Muscle of back (tissue), 11 donors: ENCODE measurements around the gene TEX13D. TPM values are rescaled to one million over a fixed set of nuclear protein-coding genes. Genes with fewer than 3 reads are reported as not detected.

Experiments
- DNase-seq, 3 donors: peaks; one replicate each; pipeline versions ENCODE4 v3.0.0 to v3.0.0-alpha.2; 2013
- polyA plus RNA-seq, 10 donors: library from polyadenylated mRNA; unstranded; fragments of 120-200 nt; gene quantifications; one replicate each; pipeline ENCODE4 v1.2.1, GENCODE V29; 2013; ENCODE audit not compliant: insufficient read length in 10 of 10

Gene TEX13D
- polyA plus RNA-seq, 10 donors = 0.05 to 0.10 TPM; not detected in 8

GRCh38 chrX:124347242-124347641 is 14.8 kb downstream of the TEX13D start:
- no peak for DNase-seq

- DNase-seq = no peak
Observed at GRCh38 chrX:124348182-124348581, 15.7 kb downstream of the TEX13D start.

GRCh38 chrX:124348885-124349453 is 16.5 kb downstream of the TEX13D start:
- no peak for DNase-seq

- no peak for DNase-seq
Observed at GRCh38 chrX:124354648-124355047, 22.2 kb downstream of the TEX13D start.

- no peak for DNase-seq
Observed at GRCh38 chrX:124358800-124359383, 26.4 kb downstream of the TEX13D start.

- no peak for DNase-seq
Observed at GRCh38 chrX:124362072-124362471, 29.6 kb downstream of the TEX13D start.

GRCh38 chrX:124362761-124363160 is 30.3 kb downstream of the TEX13D start:
- DNase-seq = no peak

GRCh38 chrX:124369722-124370121 is 37.3 kb downstream of the TEX13D start:
- no peak for DNase-seq

- no peak for DNase-seq
Observed at GRCh38 chrX:124373348-124373747, 40.9 kb downstream of the TEX13D start.

- no peak for DNase-seq
Observed at GRCh38 chrX:124378643-124379042, 46.2 kb downstream of the TEX13D start.

GRCh38 chrX:124383354-124383753 is 50.9 kb downstream of the TEX13D start:
- no peak for DNase-seq

GRCh38 chrX:124386401-124386800 is 53.9 kb downstream of the TEX13D start:
- no peak for DNase-seq

Other genes starting within 250 kb of the TEX13D start
- gene SH2D1A, start 13.9 kb downstream of the TEX13D start, polyA plus RNA-seq = 1 to 10 TPM in 7 of 10 donors, under 1 TPM in 3; 0.37 to 3.9 (median 1.6) TPM